ENCODE data around the gene HSDL2. TPM values are rescaled to one million over a fixed set of nuclear protein-coding genes. Genes with fewer than 3 reads are reported as not detected.
"Not testable (repeated sequence)": the region's sequence is repeated elsewhere in the genome, so short reads cannot be mapped to it uniquely, and the experiment has no call there.

Gene HSDL2
- total and polyA plus RNA-seq, 7 experiments from 2014 or later: 9.2 to 24.6 (median 15.5) TPM

DNA sequence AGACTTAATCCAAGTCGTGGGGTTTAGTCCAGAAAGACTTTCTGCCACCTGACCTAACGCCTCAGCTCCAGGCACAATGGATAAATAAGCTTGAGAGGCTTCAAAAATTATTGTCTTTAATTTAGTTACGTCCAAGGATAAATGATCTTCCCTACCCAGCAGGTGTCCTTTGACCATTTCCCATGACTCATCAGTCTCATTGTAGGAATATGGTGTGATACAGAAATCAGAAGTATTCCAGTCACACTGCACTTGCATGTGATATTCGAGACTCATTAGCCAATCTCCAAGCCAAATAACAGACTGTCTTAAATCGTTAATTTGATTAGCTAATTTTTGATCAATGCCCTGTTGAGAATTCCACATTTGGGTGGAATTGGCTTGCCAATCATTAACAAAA is 13.2 kb downstream of the HSDL2 start:
- DNase-seq; H3K27me3 ChIP-seq (ENCODE audit: control insufficient read depth in 2 of 2, insufficient read depth in 2 of 2, low read length in 2 of 2); ATAC-seq; H3K27ac ChIP-seq (ENCODE audit: low read depth, low read length); H3K27ac Mint-ChIP-seq; H3K4me3 ChIP-seq (ENCODE audit: low read length); H3K4me1 ChIP-seq (ENCODE audit: control insufficient read depth in 2 of 2, insufficient read depth in 2 of 2, low read length in 2 of 2); H3K9me3 ChIP-seq (ENCODE audit: control insufficient read depth in 2 of 3, low read length in 3 of 3); H3K27me3 Mint-ChIP-seq; H3K9me3 Mint-ChIP-seq; H3K4me3 Mint-ChIP-seq; POLR2A ChIA-PET; CTCF ChIA-PET; H3K36me3 ChIP-seq (ENCODE audit: control insufficient read depth in 2 of 3, insufficient read depth in 3 of 3, low read length in 3 of 3); H3K4me1 Mint-ChIP-seq; intact Hi-C loops (cut with micrococcal nuclease): not testable (repeated sequence)
- peaks cover 5 to 43% (median 19%) of the 10 kb centered on the region in 5 donors for H3K36me3 Mint-ChIP-seq

- no peak overlapping the region for H3K4me3 ChIP-seq (ENCODE audit: low read length)
- Mint-ChIP-seq H3K27me3 (no peaks in the 10 kb centered on the region), H3K9me3 (peaks cover 11 to 26% (median 15%) of the 10 kb centered on the region in 11 donors), H3K4me3 (no peak overlapping the region), H3K4me1 (peaks cover 0 to 5% (median 0%) of the 10 kb centered on the region in 7 donors), H3K27ac (no peak overlapping the region), H3K36me3 (peaks cover 14 to 49% (median 33%) of the 10 kb centered on the region in 5 donors)
- no peaks in the 10 kb centered on the region for H3K4me1 ChIP-seq (ENCODE audit: control insufficient read depth in 2 of 2, insufficient read depth in 2 of 2, low read length in 2 of 2)
- H3K27ac ChIP-seq (ENCODE audit: low read depth, low read length): no peak overlapping the region
- no peak for ATAC-seq
- CTCF ChIA-PET: no interaction called here
- POLR2A ChIA-PET: no interaction called here
- no peak for DNase-seq
- no peaks in the 10 kb centered on the region for H3K36me3 ChIP-seq (ENCODE audit: control insufficient read depth in 2 of 3, insufficient read depth in 3 of 3, low read length in 3 of 3)
- peaks cover 0 to 10% (median 0%) of the 10 kb centered on the region in 3 experiments for H3K9me3 ChIP-seq (ENCODE audit: control insufficient read depth in 2 of 3, low read length in 3 of 3)
- intact Hi-C loops (cut with micrococcal nuclease): no loop called here
- H3K27me3 ChIP-seq (ENCODE audit: control insufficient read depth in 2 of 2, insufficient read depth in 2 of 2, low read length in 2 of 2): no peaks in the 10 kb centered on the region
These were observed 16.5 kb downstream of the HSDL2 start for GRCh38 chr9:112396416-112396815.

DNA sequence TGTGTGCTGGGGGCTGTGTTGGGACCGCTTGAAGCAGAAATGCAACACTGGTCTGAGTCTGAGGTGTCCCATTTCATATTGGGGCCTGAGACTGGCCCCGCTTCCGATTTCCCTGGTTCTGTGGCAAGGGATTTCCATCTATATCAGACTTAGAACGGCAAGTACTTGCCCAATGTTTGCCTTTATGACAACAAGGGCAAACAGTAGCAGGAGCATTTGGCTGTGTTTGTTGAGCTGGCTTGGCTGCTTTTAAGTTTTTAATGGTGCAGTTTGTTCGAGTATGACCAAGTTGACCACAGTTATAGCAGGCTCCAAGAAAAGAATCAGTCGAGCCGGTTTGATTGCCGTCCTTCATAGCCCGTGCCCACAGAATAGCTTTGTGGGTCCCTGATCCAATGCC is 17.0 kb downstream of the HSDL2 start:
- Mint-ChIP-seq H3K36me3 (peaks cover 14 to 51% (median 32%) of the 10 kb centered on the region in 5 donors), H3K27me3 (no peaks in the 10 kb centered on the region), H3K9me3 (peaks cover 11 to 26% (median 15%) of the 10 kb centered on the region in 11 donors), H3K4me3 (no peak overlapping the region), H3K4me1 (peaks cover 0 to 5% (median 0%) of the 10 kb centered on the region in 7 donors), H3K27ac (no peak overlapping the region)
- no peak for ATAC-seq
- no peaks in the 10 kb centered on the region for H3K27me3 ChIP-seq (ENCODE audit: control insufficient read depth in 2 of 2, insufficient read depth in 2 of 2, low read length in 2 of 2)
- no peak overlapping the region for H3K4me3 ChIP-seq (ENCODE audit: low read length)
- intact Hi-C loops (cut with micrococcal nuclease): no loop called here
- no peak for DNase-seq
- H3K27ac ChIP-seq (ENCODE audit: low read depth, low read length): no peak overlapping the region
- POLR2A ChIA-PET: no interaction called here
- H3K36me3 ChIP-seq (ENCODE audit: control insufficient read depth in 2 of 3, insufficient read depth in 3 of 3, low read length in 3 of 3): no peaks in the 10 kb centered on the region
- peaks cover 0 to 10% (median 0%) of the 10 kb centered on the region in 3 experiments for H3K9me3 ChIP-seq (ENCODE audit: control insufficient read depth in 2 of 3, low read length in 3 of 3)
- no peaks in the 10 kb centered on the region for H3K4me1 ChIP-seq (ENCODE audit: control insufficient read depth in 2 of 2, insufficient read depth in 2 of 2, low read length in 2 of 2)
- CTCF ChIA-PET: no interaction called here

DNA sequence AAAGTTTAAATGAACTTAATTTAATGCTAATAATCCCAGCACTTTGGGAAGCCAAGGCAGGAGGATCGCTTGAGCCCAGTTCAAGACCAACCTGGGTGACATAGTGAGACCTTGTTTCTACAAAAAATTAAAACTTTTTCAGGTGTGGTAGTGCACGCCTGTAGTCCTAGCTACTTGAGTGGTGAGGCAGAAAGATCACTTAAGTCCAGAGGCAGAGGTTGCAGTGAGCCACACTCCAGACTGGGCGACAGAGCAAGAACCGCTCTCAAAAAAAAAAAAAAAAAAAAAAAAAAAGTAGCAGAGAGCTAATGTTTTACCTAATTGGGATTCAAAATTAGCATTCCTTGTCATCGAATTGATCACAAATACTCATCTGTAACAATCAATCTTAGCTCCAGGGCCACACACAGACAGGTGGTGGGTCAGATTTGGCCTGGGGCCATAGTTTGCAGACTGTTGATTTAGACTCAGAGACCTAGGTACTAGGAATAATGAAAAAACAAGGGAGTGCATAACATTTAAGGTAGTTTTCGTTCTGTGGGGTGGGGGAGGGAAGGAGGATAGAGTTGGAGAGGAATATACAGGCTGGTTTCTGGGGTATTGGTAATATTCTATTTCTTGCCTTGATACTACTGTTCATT is 21.4 kb downstream of the HSDL2 start:
- Histone ChIP-seq H3K4me3 (ENCODE audit: low read length) (no peak overlapping the region), H3K36me3 (ENCODE audit: control insufficient read depth in 2 of 3, insufficient read depth in 3 of 3, low read length in 3 of 3) (no peaks in the 10 kb centered on the region), H3K9me3 (ENCODE audit: control insufficient read depth in 2 of 3, low read length in 3 of 3) (peaks cover 0 to 10% (median 0%) of the 10 kb centered on the region in 3 experiments), H3K27ac (ENCODE audit: low read depth, low read length) (no peak overlapping the region), H3K4me1 (ENCODE audit: control insufficient read depth in 2 of 2, insufficient read depth in 2 of 2, low read length in 2 of 2) (no peaks in the 10 kb centered on the region), H3K27me3 (ENCODE audit: control insufficient read depth in 2 of 2, insufficient read depth in 2 of 2, low read length in 2 of 2) (no peaks in the 10 kb centered on the region)
- Mint-ChIP-seq H3K9me3 (peaks cover 11 to 26% (median 15%) of the 10 kb centered on the region in 11 donors), H3K36me3 (peaks cover 14 to 57% (median 29%) of the 10 kb centered on the region in 5 donors), H3K27me3 (no peaks in the 10 kb centered on the region), H3K4me3 (no peak overlapping the region), H3K27ac (no peak overlapping the region), H3K4me1 (peaks cover 0 to 14% (median 0%) of the 10 kb centered on the region in 7 donors)
- DNase-seq: no peak
- intact Hi-C loops (cut with micrococcal nuclease): no loop called here
- POLR2A ChIA-PET: no interaction called here
- ATAC-seq: no peak
- CTCF ChIA-PET: interaction anchor here (0.8 kb wide), 1 partner anchor 47 kb away, joined by 4 read pairs; no protein-coding TSS in a partner anchor

GRCh38 chr9:112403614-112404201 is 23.8 kb downstream of the HSDL2 start:
- no peak for ATAC-seq
- Mint-ChIP-seq H3K9me3 (peaks cover 4 to 15% (median 6%) of the 10 kb centered on the region in 11 donors), H3K27ac (no peak overlapping the region), H3K27me3 (no peaks in the 10 kb centered on the region), H3K4me3 (no peak overlapping the region), H3K4me1 (peaks cover 0 to 14% (median 0%) of the 10 kb centered on the region in 7 donors), H3K36me3 (peaks cover 4 to 57% (median 34%) of the 10 kb centered on the region in 5 donors)
- Histone ChIP-seq H3K27ac (ENCODE audit: low read depth, low read length) (no peak overlapping the region), H3K9me3 (ENCODE audit: control insufficient read depth in 2 of 3, low read length in 3 of 3) (peaks cover 0 to under 1% (median 0%) of the 10 kb centered on the region in 3 experiments), H3K27me3 (ENCODE audit: control insufficient read depth in 2 of 2, insufficient read depth in 2 of 2, low read length in 2 of 2) (no peaks in the 10 kb centered on the region), H3K36me3 (ENCODE audit: control insufficient read depth in 2 of 3, insufficient read depth in 3 of 3, low read length in 3 of 3) (peaks cover 0 to 13% (median 0%) of the 10 kb centered on the region in 3 experiments), H3K4me3 (ENCODE audit: low read length) (no peak overlapping the region), H3K4me1 (ENCODE audit: control insufficient read depth in 2 of 2, insufficient read depth in 2 of 2, low read length in 2 of 2) (no peaks in the 10 kb centered on the region)
- ChIA-PET CTCF (no interaction called here), POLR2A (no interaction called here)
- intact Hi-C loops (cut with micrococcal nuclease): no loop called here
- no peak for DNase-seq

- ChIA-PET POLR2A (interaction anchor here (0.6 kb wide), 1 partner anchor 314 kb away, joined by 3 read pairs; no protein-coding TSS in a partner anchor), CTCF (no interaction called here)
- H3K27ac ChIP-seq (ENCODE audit: low read depth, low read length): no peak overlapping the region
- intact Hi-C loops (cut with micrococcal nuclease): no loop called here
- no peak for ATAC-seq
- no peaks in the 10 kb centered on the region for H3K9me3 ChIP-seq (ENCODE audit: control insufficient read depth in 2 of 3, low read length in 3 of 3)
- H3K4me3 ChIP-seq (ENCODE audit: low read length): no peak overlapping the region
- H3K4me1 ChIP-seq (ENCODE audit: control insufficient read depth in 2 of 2, insufficient read depth in 2 of 2, low read length in 2 of 2): no peaks in the 10 kb centered on the region
- peaks cover 0 to 55% (median 30%) of the 10 kb centered on the region in 5 donors for H3K36me3 Mint-ChIP-seq
- no peak overlapping the region for H3K4me3 Mint-ChIP-seq
- DNase-seq: no peak
- H3K27me3 Mint-ChIP-seq: no peaks in the 10 kb centered on the region
- H3K27ac Mint-ChIP-seq: no peak overlapping the region
- peaks cover 0 to 14% (median 0%) of the 10 kb centered on the region in 7 donors for H3K4me1 Mint-ChIP-seq
- peaks cover 0 to 7% (median 0%) of the 10 kb centered on the region in 11 donors for H3K9me3 Mint-ChIP-seq
- H3K36me3 ChIP-seq (ENCODE audit: control insufficient read depth in 2 of 3, insufficient read depth in 3 of 3, low read length in 3 of 3): peaks cover 0 to 13% (median 0%) of the 10 kb centered on the region in 3 experiments
- H3K27me3 ChIP-seq (ENCODE audit: control insufficient read depth in 2 of 2, insufficient read depth in 2 of 2, low read length in 2 of 2): no peaks in the 10 kb centered on the region
These were observed 24.6 kb downstream of the HSDL2 start for GRCh38 chr9:112404508-112404932.
